SK-N-MC (cell line): ENCODE measurements around the gene ACVR1B.

ENCODE experiments used
- EZH2 ChIP-seq: fragments of 200-600 bp; sonication (generic); IDR thresholded peaks from one replicate; pipeline ENCODE4 v1.6.1; 2017; ENCODE audit warnings: antibody characterized with exemption
- POLR2AphosphoS5 ChIP-seq: IDR thresholded peaks from 2 replicates; pipeline ENCODE4 v1.6.1; 2012; ENCODE audit warnings: mild to moderate bottlenecking, low read depth, low read length, borderline replicate concordance

GRCh38 chr12:51980051-51980808 lies 28.7 kb downstream of the ACVR1B start:
- TF ChIP-seq EZH2 (no peak), POLR2AphosphoS5 (no peak)
